ENCODE measurements around the gene EFCC1.

The EFCC1 gene

GRCh38 chr3:129060276-129061022 is 59.3 kb downstream of the EFCC1 start, which contains the start of gene GP9:
Gene GP9, plus strand, starts transcription at chr3:129060779. Its CDS starts 961 bp downstream, at chr3:129061740.
- no peak within 1 kb of the TSS for H3K4me3 ChIP-seq (ENCODE audit: low read length)
- TF ChIP-seq CTCF (conservative IDR thresholded peaks at IDR 0.05; ENCODE audit: low read depth, low read length) = no peak
- DNase-seq (ENCODE audit: low read depth) = no peak

GRCh38 chr3:129061023-129061887 is 60.2 kb downstream of the EFCC1 start:
- no peak for TF ChIP-seq CTCF (conservative IDR thresholded peaks at IDR 0.05; ENCODE audit: low read depth, low read length)
- DNase-seq (ENCODE audit: low read depth) = no peak
- H3K4me3 ChIP-seq (ENCODE audit: low read length) = no peak overlapping the region

- DNase-seq (ENCODE audit: low read depth) = no peak
- H3K4me3 ChIP-seq (ENCODE audit: low read length) = no peak overlapping the region
- TF ChIP-seq CTCF (conservative IDR thresholded peaks at IDR 0.05; ENCODE audit: low read depth, low read length) = no peak
Measured at GRCh38 chr3:129061888-129062834, 61.1 kb downstream of the EFCC1 start.

GRCh38 chr3:129063091-129063640 is 62.1 kb downstream of the EFCC1 start:
- H3K4me3 ChIP-seq (ENCODE audit: low read length) = no peak overlapping the region

GRCh38 chr3:129063841-129064482 is 62.9 kb downstream of the EFCC1 start:
- H3K4me3 ChIP-seq (ENCODE audit: low read length) = no peak overlapping the region
- no peak for DNase-seq (ENCODE audit: low read depth)
- no peak for TF ChIP-seq CTCF (conservative IDR thresholded peaks at IDR 0.05; ENCODE audit: low read depth, low read length)

More at GRCh38 chr3:129063091-129063640, 62.1 kb downstream of the EFCC1 start:
- no peak for TF ChIP-seq CTCF (conservative IDR thresholded peaks at IDR 0.05; ENCODE audit: low read depth, low read length)
- no peak for DNase-seq (ENCODE audit: low read depth)
